HFFc6 (cell line): Measurements from ENCODE around the gene CIDEA. TPM values are rescaled to one million over a fixed set of nuclear protein-coding genes. Genes with fewer than 3 reads are reported as not detected.

ENCODE experiments used
- DNase-seq: peaks from one replicate; pipeline ENCODE4 v3.0.0-alpha.2; 2018
- H3K27ac Mint-ChIP-seq: 2 replicates; pipeline ENCODE4 v1.8.0; 2020; ENCODE audit warnings: mild to moderate bottlenecking, mixed read lengths
- H3K27me3 Mint-ChIP-seq: 2 replicates; pipeline ENCODE4 v1.8.0; 2021; ENCODE audit warnings: mild to moderate bottlenecking, moderate library complexity, mixed read lengths; ENCODE audit not compliant: insufficient read depth
- H3K36me3 Mint-ChIP-seq: 2 replicates; pipeline ENCODE4 v1.8.0; 2021; ENCODE audit warnings: low read depth, mixed read lengths
- H3K4me1 Mint-ChIP-seq: 2 replicates; pipeline ENCODE4 v1.8.0; 2020; ENCODE audit warnings: low read depth, mixed read lengths
- H3K4me3 Mint-ChIP-seq: 2 replicates; pipeline ENCODE4 v1.8.0; 2020; ENCODE audit warnings: mild to moderate bottlenecking, moderate library complexity, mixed read lengths
- H3K9me3 Mint-ChIP-seq: 2 replicates; pipeline ENCODE4 v1.8.0; 2020; ENCODE audit warnings: mild to moderate bottlenecking, mixed read lengths
- CTCF ChIP-seq: fragments of 200-600 bp; sonication (generic); IDR thresholded peaks from 2 replicates; pipeline ENCODE4 v1.5.0; 2021; ENCODE audit warnings: antibody characterized with exemption, mild to moderate bottlenecking
- total RNA-seq, 6 experiments: library from RNA; stranded (reverse); fragmentation: NEBNext Ultra II Directional; extraction: Animal tissue kit (Norgen Biotek cat#: 25700); gene quantifications; 2 replicates in 1 of 6; 3 replicates in 5 of 6; pipeline ENCODE4 v1.2.3, GENCODE V29; 2021

Gene CIDEA
- total RNA-seq, 6 experiments from 2014 or later, result not detected

- H3K9me3 Mint-ChIP-seq, result peaks cover 6% of the 10 kb centered on the region; the same call in 1 of the 2 replicates
- no peak for DNase-seq
- TF ChIP-seq CTCF, result no peak
- peaks cover 5% of the 10 kb centered on the region; the same call in 1 of the 2 replicates for H3K36me3 Mint-ChIP-seq
- H3K4me3 Mint-ChIP-seq, result no peak overlapping the region
- peaks cover 50% of the 10 kb centered on the region for H3K4me1 Mint-ChIP-seq
- H3K27ac Mint-ChIP-seq, result no peak overlapping the region
- no peaks in the 10 kb centered on the region; the same call in none of the 2 replicates for H3K27me3 Mint-ChIP-seq
These were observed 39.7 kb downstream of the CIDEA start for GRCh38 chr18:12293831-12294230.

DNA sequence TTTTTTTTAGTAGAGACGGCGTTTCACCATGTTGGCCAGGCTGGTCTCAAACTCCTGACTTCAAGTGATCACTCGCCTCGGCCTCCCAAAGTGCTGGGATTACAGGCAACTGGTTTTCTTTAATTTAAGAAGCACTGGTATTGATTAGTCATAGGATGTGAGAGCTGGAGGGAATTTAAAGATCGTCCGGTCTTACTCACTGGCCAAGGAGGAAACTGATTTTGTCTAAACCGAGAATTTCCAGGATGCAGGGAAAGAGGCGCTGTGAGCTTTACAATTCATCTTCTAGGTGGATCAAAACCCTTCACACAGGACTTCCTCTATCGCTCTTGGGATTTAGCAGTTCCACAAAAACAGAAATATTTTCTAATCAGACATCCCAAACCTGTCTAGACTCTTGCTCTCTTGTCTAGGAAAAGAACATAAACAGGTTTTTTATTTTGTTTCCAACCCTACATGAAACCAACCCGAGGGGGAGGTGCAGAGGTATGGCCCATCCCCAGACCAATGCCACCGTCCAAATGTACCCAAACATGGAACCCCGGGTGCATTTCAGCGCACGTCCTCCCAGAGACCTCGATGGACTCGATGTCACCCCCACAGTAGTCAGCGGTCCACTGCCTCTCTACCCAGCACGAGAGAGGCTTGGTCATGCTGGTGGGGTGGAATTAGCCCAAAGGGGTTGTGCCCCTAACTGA lies 41.4 kb downstream of the CIDEA start:
- Mint-ChIP-seq H3K4me3 (peak overlapping the region; percentile 45; the same call in 1 of the 2 replicates), H3K4me1 (peaks cover 36% of the 10 kb centered on the region), H3K27ac (peak overlapping the region; percentile 91), H3K36me3 (peaks cover 5% of the 10 kb centered on the region; the same call in 1 of the 2 replicates), H3K27me3 (no peaks in the 10 kb centered on the region; the same call in none of the 2 replicates), H3K9me3 (peaks cover 6% of the 10 kb centered on the region; the same call in 1 of the 2 replicates)
- TF ChIP-seq CTCF, result no peak; the same call in 1 of the 2 replicates
- DNase-seq, result peak; percentile 72

GRCh38 chr18:12296087-12296403 lies 41.9 kb downstream of the CIDEA start:
- H3K4me1 Mint-ChIP-seq, result peaks cover 36% of the 10 kb centered on the region
- TF ChIP-seq CTCF, result no peak
- peak overlapping the region; percentile 53 for H3K4me3 Mint-ChIP-seq
- no peaks in the 10 kb centered on the region; the same call in none of the 2 replicates for H3K27me3 Mint-ChIP-seq
- H3K27ac Mint-ChIP-seq, result peak overlapping the region; percentile 91
- H3K36me3 Mint-ChIP-seq, result peaks cover 5% of the 10 kb centered on the region; the same call in 1 of the 2 replicates
- peaks cover 6% of the 10 kb centered on the region; the same call in 1 of the 2 replicates for H3K9me3 Mint-ChIP-seq
- DNase-seq, result peak; percentile 65

- TF ChIP-seq CTCF, result no peak
- Mint-ChIP-seq H3K36me3 (peaks cover 5% of the 10 kb centered on the region; the same call in 1 of the 2 replicates), H3K27me3 (peaks cover 2% of the 10 kb centered on the region), H3K4me3 (peak overlapping the region; percentile 53), H3K9me3 (peaks cover 6% of the 10 kb centered on the region; the same call in 1 of the 2 replicates), H3K27ac (peak overlapping the region; percentile 91), H3K4me1 (peaks cover 36% of the 10 kb centered on the region)
- DNase-seq, result peak; percentile 27
These were observed 42.3 kb downstream of the CIDEA start for GRCh38 chr18:12296457-12296856.

- Mint-ChIP-seq H3K4me1 (peaks cover 39% of the 10 kb centered on the region), H3K27ac (no peak overlapping the region), H3K27me3 (peaks cover 2% of the 10 kb centered on the region), H3K4me3 (no peak overlapping the region), H3K9me3 (peaks cover 6% of the 10 kb centered on the region; the same call in 1 of the 2 replicates), H3K36me3 (peaks cover 8% of the 10 kb centered on the region; the same call in 1 of the 2 replicates)
- no peak for DNase-seq
- no peak for TF ChIP-seq CTCF
These were observed 45.7 kb downstream of the CIDEA start for GRCh38 chr18:12299862-12300261.
